Parathyroid adenoma (tissue), 2 donors: Measurements from ENCODE around the gene HYPK.
A peak's percentile ranks its signal among the peaks of the same experiment; 100 is the strongest.

ENCODE experiments used
- H2AFZ ChIP-seq: fragments of 300-600 bp; sonication (generic); one replicate; pipeline ENCODE4 v1.7.0; 2017; ENCODE audit warnings: antibody characterized with exemption, mild to moderate bottlenecking
- H3K27ac ChIP-seq: fragments of 300-600 bp; sonication (generic); one replicate; pipeline ENCODE4 v1.7.0; 2017
- H3K27me3 ChIP-seq: fragments of 300-600 bp; sonication (generic); one replicate; pipeline ENCODE4 v1.7.0; 2017; ENCODE audit warnings: low read length; ENCODE audit not compliant: control insufficient read depth, insufficient read depth
- H3K36me3 ChIP-seq: fragments of 300-600 bp; sonication (generic); one replicate; pipeline ENCODE4 v1.7.0; 2017; ENCODE audit warnings: low read length; ENCODE audit not compliant: control insufficient read depth, insufficient read depth
- H3K4me1 ChIP-seq: fragments of 300-600 bp; sonication (generic); one replicate; pipeline ENCODE4 v1.7.0; 2017; ENCODE audit warnings: control low read depth
- H3K4me2 ChIP-seq: fragments of 300-600 bp; sonication (generic); one replicate; pipeline ENCODE4 v1.7.0; 2017; ENCODE audit warnings: low read length
- H3K4me3 ChIP-seq: fragments of 300-600 bp; sonication (generic); one replicate; pipeline ENCODE4 v1.7.0; 2017; ENCODE audit warnings: low read depth, low read length
- H3K79me2 ChIP-seq: fragments of 300-600 bp; sonication (generic); one replicate; pipeline ENCODE4 v1.7.0; 2017; ENCODE audit warnings: control low read depth
- H3K9ac ChIP-seq: fragments of 300-600 bp; sonication (generic); one replicate; pipeline ENCODE4 v1.7.0; 2017; ENCODE audit warnings: mild to moderate bottlenecking
- H3K9me3 ChIP-seq: fragments of 300-600 bp; sonication (generic); one replicate; pipeline ENCODE4 v1.7.0; 2017; ENCODE audit warnings: low read length; ENCODE audit not compliant: control insufficient read depth
- TF ChIP-seq, protein P1 (sequence below): fragments of 300-600 bp; sonication (generic); IDR thresholded peaks from one replicate; pipeline ENCODE4 v1.7.0; 2017; ENCODE audit warnings: antibody characterized with exemption, mild to moderate bottlenecking
- donor health status: primary hyperparathyroidism.

Gene HYPK

DNA sequence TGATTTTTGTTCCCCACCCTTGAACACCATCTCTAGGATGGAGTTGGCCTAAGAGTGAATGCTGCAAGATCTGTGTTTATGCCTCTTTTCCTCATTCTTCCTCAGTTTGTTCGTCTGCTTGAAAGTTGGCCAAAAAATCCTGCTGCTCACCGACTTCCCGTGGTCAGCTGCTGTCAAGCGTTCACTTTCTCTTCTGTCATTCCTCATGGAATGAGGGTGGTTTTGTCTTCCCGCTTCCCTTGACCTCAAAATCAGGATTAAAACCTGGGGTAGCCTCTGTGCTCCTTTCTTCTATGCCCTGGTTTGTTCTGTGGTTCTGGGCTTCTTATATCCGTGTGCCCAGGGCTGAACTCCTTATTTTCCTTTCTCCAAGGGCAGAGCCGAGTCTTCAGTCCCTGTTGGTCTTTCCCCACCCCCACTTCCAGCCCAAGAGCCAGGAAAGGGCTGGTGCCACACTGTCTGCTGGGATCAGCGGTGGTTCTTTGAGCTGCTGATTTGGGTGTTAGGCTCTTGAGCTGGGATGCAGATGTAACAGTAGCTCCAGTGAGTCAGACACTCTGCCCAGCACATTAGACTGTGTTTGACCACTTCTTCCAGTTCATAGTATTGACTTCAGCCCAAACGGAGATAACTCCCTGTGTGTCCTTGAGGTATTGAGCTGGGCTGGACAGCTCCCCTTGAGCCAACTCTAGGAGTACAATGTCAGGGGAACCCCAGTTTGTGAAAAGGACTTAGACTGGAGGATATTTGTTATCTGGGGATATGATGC is 5.9 kb upstream of the HYPK start:
- no peak overlapping the region for H3K4me3 ChIP-seq
- no peaks in the 10 kb centered on the region for H3K36me3 ChIP-seq
- H3K27me3 ChIP-seq = no peaks in the 10 kb centered on the region
- no peak overlapping the region for H3K27ac ChIP-seq
- H3K79me2 ChIP-seq = peaks cover 10% of the 10 kb centered on the region
- H3K9ac ChIP-seq = no peak overlapping the region
- H3K9me3 ChIP-seq = no peaks in the 10 kb centered on the region
- no peaks in the 10 kb centered on the region for H3K4me1 ChIP-seq
- TF ChIP-seq, protein P1, sequence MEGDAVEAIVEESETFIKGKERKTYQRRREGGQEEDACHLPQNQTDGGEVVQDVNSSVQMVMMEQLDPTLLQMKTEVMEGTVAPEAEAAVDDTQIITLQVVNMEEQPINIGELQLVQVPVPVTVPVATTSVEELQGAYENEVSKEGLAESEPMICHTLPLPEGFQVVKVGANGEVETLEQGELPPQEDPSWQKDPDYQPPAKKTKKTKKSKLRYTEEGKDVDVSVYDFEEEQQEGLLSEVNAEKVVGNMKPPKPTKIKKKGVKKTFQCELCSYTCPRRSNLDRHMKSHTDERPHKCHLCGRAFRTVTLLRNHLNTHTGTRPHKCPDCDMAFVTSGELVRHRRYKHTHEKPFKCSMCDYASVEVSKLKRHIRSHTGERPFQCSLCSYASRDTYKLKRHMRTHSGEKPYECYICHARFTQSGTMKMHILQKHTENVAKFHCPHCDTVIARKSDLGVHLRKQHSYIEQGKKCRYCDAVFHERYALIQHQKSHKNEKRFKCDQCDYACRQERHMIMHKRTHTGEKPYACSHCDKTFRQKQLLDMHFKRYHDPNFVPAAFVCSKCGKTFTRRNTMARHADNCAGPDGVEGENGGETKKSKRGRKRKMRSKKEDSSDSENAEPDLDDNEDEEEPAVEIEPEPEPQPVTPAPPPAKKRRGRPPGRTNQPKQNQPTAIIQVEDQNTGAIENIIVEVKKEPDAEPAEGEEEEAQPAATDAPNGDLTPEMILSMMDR = no peak
- no peak overlapping the region for H2AFZ ChIP-seq
- peak overlapping the region; percentile 2 for H3K4me2 ChIP-seq

DNA sequence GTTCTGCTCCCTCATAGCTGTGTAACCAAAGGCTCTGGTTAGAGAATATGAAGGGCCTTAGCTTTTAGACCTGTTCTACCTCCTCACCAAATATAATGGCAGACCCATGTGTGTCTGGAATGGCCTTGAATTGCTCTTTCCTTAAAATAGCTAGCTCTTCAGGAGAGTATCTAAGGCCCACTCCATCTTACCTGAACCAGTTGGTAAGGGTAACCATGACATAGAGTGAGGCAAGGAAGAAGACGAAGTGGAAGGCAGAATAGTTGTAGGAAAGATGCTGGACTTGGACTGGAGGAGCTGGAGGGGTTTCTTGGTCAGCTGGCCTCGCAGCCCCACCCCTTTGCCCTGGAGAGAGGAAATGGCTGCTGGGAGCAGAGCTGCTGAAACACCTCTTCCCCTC is 5.2 kb upstream of the HYPK start:
- Histone ChIP-seq H3K27ac (peak overlapping the region; percentile 15), H3K9me3 (no peaks in the 10 kb centered on the region), H3K4me2 (no peak overlapping the region), H3K27me3 (no peaks in the 10 kb centered on the region), H3K4me1 (no peaks in the 10 kb centered on the region), H3K79me2 (peaks cover 10% of the 10 kb centered on the region), H3K36me3 (no peaks in the 10 kb centered on the region), H3K4me3 (no peak overlapping the region), H2AFZ (no peak overlapping the region), H3K9ac (no peak overlapping the region)
- TF ChIP-seq, protein P1 = no peak

DNA sequence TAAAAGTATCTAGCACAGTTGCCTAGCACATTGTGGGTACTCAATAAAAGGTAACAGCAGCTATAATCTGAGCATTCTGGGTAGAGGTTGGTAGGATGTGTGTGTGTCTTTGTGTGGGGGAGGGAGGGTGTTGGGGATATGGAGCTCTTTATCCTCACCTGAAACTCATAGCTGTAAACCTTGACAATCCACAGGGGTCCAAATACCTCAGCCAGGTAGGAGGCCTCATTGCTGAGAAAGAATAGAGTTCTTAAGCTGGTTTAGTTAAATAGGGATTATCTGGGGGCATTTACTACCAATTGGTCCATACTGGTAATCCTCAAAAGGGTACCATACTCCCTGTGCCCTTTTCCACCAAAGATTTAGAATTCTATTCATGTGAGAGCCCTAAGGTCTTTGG is 4.4 kb upstream of the HYPK start:
- H2AFZ ChIP-seq = no peak overlapping the region
- peaks cover 10% of the 10 kb centered on the region for H3K79me2 ChIP-seq
- no peaks in the 10 kb centered on the region for H3K4me1 ChIP-seq
- H3K4me3 ChIP-seq = no peak overlapping the region
- no peaks in the 10 kb centered on the region for H3K36me3 ChIP-seq
- no peak overlapping the region for H3K27ac ChIP-seq
- no peaks in the 10 kb centered on the region for H3K9me3 ChIP-seq
- H3K9ac ChIP-seq = no peak overlapping the region
- no peaks in the 10 kb centered on the region for H3K27me3 ChIP-seq
- H3K4me2 ChIP-seq = no peak overlapping the region
- TF ChIP-seq, protein P1 = no peak

GRCh38 chr15:43796566-43796965 is 3.8 kb upstream of the HYPK start:
- H3K4me1 ChIP-seq = peaks cover 3% of the 10 kb centered on the region
- no peaks in the 10 kb centered on the region for H3K9me3 ChIP-seq
- no peaks in the 10 kb centered on the region for H3K36me3 ChIP-seq
- peaks cover 10% of the 10 kb centered on the region for H3K79me2 ChIP-seq
- no peak overlapping the region for H3K9ac ChIP-seq
- no peak overlapping the region for H3K27ac ChIP-seq
- no peaks in the 10 kb centered on the region for H3K27me3 ChIP-seq
- no peak overlapping the region for H3K4me3 ChIP-seq
- no peak overlapping the region for H3K4me2 ChIP-seq
- no peak overlapping the region for H2AFZ ChIP-seq
- TF ChIP-seq, protein P1 = no peak
